Kasumi-1 (cell line): Measurements from ENCODE around the gene SELENOS.

Source experiments
- DNase-seq, 2 experiments: peaks; one replicate each; lab custom pipeline; 2025; lab: John Stamatoyannopoulos, UW

The SELENOS gene, protein sequence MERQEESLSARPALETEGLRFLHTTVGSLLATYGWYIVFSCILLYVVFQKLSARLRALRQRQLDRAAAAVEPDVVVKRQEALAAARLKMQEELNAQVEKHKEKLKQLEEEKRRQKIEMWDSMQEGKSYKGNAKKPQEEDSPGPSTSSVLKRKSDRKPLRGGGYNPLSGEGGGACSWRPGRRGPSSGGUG

DNA sequence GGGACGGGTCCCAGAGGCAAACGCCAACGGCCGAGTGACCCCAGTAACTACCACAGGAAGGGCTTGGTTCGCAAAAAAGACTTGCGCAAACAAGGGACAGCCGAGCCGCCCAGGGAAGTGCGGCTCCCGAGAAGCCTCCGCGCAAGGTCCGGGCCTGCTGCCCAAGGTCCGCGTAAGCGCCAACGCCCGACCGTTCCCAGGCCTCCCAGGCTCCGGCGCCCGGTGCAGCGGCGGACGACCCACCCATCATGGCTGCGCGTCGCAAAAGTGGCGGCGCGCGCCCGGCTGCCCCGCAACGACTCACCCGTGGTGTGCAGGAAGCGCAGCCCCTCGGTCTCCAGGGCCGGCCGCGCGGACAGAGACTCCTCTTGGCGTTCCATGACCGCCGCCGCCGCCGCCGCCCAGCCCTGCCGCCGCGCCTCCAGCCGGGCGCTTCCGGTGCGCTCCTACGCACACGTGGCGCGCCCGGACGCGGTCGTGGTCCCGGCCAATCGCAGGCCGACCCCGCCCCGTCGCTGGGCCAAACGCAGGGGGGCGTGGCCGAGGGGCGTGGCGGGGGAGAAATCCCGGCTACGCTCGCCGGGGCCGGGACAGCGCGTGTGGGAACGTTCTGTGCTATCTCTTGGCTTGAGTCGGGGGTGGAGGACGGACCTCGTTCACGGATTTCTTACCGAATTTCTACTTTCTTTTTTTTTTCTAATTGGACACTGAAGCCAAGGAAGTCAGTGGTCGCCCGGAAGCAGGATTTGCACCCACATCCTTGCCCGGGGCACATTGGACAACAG, at the start of gene SELENOS:
Gene SELENOS (minus strand): TSS at position 448 of the 785 bp plus-strand sequence. CDS start 68 bp downstream, at position 380.
- DNase-seq: peak; percentile 71 to 78

DNA sequence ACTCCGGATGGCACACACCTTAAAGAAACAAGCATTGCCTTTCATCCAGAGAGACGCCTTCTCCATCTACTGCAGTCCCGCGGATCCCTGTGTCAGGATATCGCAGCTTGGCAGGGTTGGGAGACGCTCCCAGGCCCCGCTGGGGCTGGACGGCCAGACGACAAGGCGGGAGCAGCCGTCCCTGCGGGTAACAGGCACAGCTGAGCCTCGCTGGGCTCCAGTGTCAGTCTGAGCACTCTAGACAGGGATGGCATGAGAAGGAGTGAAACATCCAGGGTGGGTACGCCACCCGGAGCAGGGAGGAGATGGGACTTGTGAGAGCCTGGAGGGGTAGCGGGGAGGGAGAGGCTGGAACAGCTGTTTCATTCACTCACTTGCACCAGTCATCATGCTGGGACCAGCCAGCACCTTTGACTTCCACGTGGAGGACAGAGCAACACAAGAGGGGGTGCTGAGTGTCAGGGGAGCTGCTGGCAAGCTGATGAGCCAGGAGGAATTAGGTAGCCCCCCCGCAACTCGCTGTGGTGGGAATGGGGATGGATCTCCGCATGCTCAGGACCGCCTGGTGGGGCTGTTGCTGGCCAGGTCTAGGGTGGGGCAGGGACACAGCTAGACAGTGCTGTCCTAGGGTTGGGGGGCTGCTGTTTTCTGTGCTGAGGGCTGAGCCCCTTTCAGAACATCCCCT, 49.3 kb upstream of the SELENOS start:
- no peak for DNase-seq

DNA sequence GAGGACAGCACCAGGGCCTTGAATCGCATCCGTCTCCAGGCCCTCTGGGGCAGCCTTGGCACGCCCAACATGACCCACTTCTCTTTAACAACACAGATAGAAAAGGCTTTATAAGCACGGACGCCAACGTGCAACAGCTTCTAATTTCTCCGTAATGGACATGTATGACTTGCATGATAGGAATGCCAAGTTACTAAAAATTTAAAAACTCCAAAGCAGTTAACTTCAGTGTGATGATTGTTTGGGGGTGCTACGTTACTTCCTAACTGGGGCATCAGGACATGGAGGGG, 48.7 kb upstream of the SELENOS start:
- no peak for DNase-seq

DNA sequence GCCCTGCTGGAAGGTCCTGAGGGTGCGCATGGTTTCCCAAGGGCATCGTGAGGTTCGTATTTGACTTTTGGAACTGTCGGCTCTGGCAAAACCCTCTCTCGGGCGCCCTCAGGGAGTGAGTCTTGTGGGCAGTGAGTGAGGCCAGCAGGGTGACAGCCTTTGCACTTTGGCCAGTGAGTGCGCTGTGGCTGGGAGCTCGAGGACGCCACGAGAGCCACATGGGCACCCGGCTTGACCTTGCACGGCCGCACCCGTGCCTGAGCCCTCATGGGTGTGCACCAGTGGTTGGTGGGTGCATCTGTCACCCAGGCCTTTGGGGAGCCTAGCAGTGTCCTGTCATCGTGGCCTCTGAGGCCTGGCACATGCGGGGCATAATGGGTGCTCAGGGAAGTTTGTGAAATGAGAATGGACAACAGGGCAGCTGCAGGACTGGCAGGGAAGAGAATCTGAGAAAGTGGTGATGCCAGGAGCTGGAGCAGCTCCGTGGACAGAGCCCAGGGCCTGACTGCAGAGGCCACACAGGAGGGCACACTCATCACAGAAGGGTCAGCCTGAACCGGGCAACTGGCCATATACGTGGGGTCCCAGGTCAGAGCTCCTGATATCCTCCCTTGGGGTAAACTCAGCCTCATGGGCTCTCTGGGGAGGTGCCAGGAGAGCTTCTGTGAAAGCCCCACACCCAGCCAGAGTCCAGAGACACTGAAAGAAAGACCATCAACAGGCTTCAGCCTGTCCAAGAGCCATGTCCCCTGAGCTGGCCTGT, 48.2 kb upstream of the SELENOS start:
- DNase-seq: no peak

DNA sequence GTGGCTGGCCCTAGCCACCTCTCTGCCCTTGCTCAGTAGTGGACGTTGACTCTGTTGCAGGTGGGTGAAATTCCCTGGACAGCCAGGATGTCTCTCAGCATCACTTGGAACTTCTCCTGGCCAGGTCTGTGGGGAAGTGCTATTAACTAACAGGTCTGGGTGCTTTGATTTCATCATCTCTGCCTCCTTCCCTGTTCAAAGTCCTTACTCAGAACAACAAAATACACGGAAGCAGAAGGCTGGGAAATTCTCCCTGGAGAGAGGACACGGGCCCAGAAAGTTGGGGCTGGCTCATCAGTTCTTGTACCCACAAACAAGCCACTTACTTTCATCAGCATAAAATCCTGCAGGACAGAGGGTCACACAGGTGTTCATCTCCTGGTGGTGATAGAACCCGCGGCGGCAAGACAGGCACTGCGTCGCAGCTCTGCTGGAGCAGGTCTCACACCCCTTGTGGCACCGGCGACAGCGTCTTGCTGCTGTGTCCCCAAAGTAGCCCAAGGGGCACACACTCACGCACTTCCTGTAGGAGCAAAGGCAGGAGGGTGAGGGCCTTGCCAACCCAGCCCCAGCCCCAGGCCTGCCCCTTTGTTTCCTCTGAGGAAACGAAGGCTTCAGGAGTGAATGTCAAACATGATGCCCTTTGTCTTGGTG, 47.4 kb upstream of the SELENOS start:
- no peak for DNase-seq

DNA sequence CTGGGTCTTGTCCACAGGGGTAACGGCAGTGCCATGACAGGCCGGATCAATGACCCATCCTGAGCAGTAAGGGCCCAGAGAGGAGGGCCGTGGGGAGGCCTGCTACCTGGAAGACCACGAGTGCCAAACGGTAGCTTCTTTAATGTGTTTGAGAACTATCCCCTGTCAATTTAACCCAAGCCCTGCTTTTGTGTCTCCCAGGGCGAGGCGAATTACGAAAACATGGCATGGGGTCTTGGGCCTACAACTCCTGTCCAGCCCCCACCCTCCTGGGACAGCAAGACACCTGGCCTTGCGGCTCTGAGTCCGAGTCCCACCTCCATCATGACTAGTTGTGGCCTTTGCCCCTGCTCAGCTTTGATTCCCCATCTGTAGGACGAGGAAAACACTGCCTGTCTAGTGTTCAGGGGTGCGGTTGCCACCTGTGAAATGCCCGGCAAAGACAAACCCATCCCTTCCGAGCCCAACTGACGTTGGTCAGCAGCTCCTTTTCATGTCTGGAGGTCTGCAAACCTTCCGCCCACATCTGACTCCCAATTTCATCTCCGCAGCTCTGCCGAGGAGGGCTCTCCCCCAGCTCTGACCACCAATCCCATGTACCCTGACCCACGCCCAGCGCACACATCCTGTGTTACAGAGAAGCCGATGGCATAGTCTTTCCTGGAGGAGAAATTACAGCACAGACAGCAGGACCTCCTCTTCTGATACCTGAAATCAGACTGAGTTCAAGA, 46.7 kb upstream of the SELENOS start:
- DNase-seq: no peak

DNA sequence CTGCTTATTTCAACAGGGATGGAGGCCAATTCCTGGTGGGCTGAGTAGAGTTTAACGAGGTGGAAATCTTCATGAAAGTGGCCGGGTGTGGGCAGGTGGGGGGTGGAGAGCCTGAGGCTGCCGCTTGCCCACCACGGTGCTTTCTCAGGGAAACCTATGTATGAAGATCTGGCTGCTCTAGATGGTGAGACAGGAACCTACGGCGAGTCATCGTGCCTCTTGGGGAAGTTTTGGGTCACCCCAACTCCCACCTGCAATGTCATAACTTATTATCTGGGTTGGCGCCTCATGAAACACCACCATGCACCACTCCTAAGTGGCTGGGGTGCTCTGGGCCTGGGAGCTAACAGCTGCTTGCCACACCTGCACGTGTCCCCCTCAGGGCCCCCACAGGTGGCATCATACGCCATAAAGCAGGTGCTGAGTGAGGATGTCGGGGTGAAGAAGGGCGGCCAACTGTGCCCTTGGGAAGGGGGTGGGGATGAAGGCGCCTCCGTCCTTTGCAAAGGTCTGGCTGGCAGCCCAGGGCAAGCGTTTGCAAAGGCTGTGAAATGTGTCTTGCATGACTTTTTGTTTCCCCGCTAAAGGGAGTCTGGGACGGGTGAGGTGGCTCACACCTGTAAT, 45.7 kb upstream of the SELENOS start:
- no peak for DNase-seq

DNA sequence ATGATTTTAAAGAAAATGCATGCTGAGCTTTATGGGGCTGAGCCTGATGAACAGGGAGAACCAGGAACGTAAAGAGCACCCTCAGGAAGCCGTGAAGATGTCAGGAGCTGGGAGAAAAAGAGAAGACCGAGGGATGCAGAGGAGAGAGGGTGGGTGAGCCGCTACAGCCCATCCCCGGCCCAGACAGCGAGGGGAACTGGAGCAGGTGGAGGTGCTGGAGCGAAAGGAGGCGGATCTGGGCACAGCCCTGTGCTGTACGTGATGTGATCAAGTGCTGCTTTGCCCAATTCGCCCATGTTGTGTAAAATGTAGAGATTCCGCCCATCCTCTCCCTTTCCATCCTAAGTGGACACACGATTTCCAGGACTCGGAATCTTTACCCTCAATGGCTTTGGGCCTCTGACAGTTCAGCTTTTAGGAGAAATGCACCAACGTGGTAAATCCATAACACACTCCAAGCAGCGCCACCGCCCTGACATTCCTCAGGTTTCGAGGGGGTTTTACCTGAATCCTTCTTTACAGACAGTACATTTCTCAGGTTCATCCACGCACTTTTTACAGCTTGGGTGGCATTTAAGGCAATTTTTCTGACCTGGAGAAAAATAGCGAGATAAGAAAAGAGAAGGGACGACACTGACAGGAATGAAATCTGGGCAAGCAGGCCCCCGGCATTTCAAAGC, 44.9 kb upstream of the SELENOS start:
- DNase-seq: no peak

DNA sequence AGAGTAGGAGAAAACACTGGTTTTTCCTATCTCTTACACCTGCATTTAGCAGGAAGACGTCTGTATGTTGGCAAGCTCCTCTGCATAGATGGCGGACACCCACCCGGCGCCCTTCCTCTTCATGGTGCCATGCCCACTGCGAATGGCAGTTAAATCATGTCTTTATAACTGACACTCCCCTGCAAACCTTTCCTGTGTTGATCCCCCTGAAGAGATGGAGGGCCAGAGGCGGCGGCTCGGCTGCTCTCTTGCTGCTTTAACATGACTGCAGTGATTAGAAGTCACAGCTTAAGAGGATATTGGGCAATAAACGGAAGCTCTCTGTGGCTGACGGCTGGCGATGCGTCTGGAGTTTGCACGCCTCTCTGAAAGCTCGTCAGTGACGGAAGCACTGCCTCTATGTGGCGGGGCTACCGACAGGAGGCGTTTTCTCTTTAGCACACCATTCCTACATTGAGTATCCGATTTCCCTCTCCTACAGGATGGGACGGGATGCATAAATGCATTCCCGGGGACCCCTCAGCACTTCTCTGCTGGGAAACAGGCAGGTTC, 43.3 kb upstream of the SELENOS start:
- DNase-seq: peak; percentile 97 to 98

DNA sequence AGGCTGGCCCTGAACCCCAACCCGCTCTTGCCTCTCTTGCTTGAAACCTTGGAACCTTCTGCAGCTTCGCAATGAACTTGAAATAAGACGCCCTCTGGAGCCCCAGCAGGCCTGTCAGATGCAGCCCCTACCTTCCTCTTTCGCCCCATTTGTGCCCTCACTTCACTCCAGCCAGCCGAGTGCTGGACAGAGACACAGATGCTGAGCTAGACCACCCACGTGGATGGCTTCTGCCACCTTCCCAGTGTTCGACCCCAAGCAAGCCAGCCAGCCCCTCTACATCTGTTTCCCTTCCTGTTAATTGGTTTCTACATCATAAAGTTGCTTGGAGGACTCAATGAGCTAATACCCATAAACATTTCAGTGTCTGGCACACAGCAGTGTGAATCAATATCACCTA, 41.6 kb upstream of the SELENOS start:
- DNase-seq: peak in 1 of 2 experiments; percentile 7

DNA sequence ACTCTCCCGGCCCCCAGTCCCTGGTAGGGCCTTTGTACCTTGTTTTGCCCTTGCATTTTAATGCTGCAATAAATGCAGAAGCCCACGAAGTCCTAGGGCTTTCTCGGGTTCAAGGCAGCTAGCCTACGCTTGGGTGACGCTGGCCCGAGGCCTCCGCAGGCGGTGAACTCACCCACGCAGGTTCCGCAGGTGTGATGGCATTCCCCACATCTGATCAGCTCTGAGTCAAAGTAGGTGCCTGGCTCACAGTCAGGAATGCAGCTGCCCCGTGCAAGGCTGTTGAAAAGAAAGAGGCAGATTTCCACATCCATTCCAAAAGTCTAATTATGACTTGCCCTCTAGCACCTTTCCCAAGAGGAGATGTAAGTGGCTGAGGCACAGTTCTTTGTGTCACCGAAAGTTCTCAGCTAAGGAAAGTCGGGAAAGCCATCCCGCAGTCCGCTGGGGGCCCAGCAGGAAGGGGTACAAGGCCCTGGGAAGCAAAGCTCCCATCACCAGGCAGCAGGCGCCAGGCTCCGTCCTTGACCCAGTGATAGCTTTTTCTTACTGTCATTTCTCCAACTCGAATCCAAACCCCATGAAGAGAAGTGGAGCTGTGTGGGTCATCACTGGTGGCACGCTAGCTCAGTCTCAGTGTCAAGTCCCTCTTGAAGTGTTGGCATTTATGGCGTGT, 41.0 kb upstream of the SELENOS start:
- no peak for DNase-seq

DNA sequence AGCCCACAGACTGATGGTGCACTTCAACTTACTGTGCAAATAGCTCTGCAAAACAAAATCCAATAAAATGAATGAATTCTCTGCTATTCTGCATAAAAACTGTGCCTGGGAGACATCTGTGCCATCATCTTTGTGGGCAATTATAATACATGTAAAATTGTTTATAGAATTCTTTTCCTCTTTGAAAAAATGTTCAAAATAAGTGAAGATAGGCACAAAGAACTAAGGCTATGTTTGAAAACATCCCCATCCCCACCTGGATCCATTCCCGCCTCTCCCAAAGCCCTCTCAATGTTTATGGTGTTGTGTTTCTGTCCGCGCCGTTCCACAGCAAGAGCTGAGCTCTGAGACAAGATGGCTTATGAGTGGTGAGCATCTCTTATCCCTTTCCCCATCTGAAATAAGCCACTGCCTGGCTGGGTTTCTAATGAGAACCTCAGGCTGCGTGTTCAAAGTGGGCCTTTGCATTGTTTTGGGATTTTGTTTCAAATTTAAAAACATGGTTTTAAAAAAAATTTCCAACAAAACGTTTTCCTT, 40.1 kb upstream of the SELENOS start:
- DNase-seq: no peak

DNA sequence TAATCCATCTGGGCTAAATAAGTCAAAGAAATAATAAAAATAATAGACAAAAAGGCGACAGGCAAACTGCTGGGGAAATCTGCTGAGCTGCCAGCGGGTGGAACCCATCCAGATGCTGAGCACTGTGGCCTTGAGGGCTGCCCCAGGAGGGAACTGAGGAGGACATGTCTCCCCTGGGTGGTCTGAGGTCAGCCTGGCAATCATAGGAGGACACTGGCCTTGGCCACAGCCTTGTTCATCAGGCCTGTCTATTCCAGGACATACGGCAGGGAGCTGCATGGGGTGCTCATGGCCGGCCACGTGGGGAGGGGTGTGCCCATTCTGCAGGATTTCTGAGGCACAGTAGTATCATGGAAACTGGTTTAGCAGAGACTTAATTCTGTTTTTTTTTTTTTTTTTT, 39.2 kb upstream of the SELENOS start:
- DNase-seq: no peak

DNA sequence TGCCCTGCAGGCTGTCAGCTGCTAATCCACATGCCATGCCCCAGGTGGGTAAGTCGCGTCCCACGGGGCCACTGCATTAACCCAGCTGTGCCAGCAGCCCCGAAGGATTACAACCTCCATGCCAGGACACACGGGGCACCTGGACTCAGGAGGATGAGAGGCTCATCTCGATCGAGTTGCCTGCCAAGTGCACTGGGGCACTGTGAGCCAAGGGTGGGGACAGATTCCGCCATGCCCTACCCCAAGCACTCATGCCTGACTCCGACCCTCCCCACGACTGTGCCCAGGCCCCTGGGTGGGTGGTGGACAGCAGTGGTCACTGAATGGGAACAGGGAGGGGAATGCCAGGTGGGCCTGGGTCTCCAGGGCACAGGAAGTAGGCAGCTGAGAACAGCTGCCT, 38.5 kb upstream of the SELENOS start:
- DNase-seq: no peak

DNA sequence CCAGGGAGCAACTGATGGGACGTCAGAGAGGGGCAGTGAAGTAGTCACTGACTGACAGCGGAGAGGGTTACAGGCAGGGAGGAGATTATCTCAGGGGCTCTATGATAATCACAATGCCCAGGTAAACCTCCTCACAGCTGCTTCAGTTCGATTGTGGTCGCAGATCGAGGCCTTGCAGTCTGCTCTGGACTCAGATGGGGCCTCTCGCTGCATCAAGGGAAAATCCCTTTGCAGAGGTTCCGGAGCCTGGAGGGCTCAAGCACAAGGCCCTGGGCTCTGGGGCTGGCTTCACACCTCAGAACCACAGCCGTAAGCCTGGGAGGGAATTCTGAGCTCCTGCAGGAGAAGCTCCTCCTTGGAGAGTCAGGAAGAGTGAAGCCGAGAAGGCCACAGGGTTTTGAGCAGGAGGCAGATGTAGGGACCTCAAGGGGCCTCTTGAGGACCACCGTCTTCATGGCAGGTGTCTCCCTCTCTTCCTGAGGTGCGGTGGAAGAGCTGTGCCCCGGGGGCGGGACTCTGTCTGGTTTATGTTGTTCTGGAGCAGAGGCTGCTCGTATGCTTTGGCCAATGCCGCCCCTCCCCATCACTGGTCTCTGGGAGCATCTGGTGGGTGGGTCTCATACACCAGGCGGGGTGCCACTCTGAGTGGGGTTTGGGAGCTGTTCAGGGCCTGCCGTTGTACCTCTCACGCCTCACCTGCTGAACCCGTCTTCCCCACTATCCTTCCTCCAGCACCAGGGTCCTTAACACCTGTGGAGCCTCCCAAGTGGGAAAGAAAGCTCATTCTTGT, 37.2 kb upstream of the SELENOS start:
- no peak for DNase-seq

DNA sequence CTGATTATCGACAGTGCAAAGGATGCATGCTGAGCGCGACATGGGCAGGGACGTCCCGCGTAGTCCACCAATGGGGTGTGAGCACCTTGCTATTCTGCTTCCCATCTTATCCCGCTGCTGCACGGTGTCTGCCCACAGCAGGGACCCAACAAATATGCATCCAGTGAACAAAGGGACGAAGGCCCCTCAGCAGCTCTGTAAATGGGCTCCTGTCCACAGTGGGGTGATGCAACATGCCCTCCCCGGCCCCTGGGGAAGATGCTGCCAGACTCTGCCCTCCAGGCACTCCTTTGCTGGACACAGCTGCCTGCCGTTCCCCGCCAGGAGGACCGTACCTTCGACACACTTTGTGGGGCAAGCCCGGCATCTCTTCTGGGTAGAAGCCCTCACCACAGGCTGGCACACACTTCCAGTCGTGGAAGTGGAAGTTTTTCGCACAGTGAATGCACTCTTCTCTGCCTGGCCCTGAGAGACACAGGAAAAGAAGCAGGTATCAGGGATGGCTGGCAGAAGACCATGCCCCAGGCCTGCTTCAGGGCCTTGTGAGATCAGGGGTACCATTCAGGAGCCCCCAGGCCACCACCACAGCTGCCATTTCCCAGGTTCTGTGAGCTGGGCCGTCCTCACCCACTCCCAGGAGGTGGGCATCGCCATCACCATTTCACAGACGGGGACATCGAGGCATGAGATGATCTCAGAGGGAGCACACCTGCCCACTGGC, 35.9 kb upstream of the SELENOS start:
- no peak for DNase-seq

DNA sequence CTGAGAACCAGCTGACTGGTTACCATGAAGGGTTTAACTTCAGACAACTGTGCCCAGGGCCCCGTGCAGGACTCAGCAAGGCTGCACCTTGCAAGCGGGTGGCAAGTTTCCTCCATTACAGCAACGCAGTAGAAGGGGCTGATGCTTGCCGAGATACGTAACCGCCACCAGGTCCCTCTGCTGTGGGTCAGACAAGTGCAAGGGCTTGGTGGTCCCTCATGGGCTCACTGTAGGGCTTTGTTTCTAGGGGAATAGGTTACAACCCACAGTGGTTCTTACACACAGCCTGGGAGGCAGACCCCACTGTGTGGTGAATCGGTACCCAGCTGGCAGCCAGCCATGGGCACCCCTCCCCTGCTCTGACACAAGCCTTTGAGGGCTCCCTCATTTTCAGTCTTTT, 33.2 kb upstream of the SELENOS start:
- no peak for DNase-seq

DNA sequence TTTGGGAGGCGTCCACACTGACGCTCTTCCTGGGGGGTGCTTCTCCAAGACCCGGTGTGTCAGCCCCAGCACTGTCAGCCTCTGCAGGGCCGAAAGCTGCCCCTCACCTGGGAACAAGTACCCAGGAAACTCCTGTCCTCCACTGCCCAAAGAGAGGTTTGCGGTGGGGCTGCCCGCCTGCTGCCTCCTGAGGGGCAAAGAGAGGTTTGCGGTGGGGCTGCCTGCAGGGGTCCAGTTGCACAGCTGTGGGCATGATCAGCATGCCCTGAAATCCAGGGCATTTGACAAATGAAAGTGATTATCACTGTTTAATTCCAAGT, 32.8 kb upstream of the SELENOS start:
- no peak for DNase-seq
